Mucosa of stomach (tissue), 1 donor: ENCODE data around the gene MOSPD3.

Source experiments
- H3K27me3 ChIP-seq: one replicate; pipeline ENCODE4 v1.7.0; 2013; ENCODE audit warnings: mild to moderate bottlenecking, low read length; ENCODE audit not compliant: control insufficient read depth, insufficient read depth
- H3K36me3 ChIP-seq: one replicate; pipeline ENCODE4 v1.7.0; 2013; ENCODE audit warnings: low read length; ENCODE audit not compliant: control insufficient read depth, insufficient read depth
- H3K4me1 ChIP-seq: one replicate; pipeline ENCODE4 v1.7.0; 2013; ENCODE audit warnings: mild to moderate bottlenecking, low read length; ENCODE audit not compliant: control insufficient read depth, insufficient read depth
- H3K4me3 ChIP-seq: one replicate; pipeline ENCODE4 v1.7.0; 2013; ENCODE audit warnings: low read length
- H3K9ac ChIP-seq: one replicate; pipeline ENCODE4 v1.7.0; 2013; ENCODE audit warnings: mild to moderate bottlenecking, low read length, moderate library complexity
- H3K9me3 ChIP-seq: one replicate; pipeline ENCODE4 v1.7.0; 2013; ENCODE audit warnings: mild to moderate bottlenecking, low read length, moderate library complexity; ENCODE audit not compliant: control insufficient read depth
- donor health status: Pancreatic carcinoma.

Gene MOSPD3

GRCh38 chr7:100586266-100587025 lies 25.9 kb upstream of the MOSPD3 start, which contains the start of gene FBXO24:
FBXO24 (plus strand) TSS chr7:100586328; CDS start chr7:100586626, 298 bp downstream.
- H3K4me3 ChIP-seq, result peak within 1 kb of the TSS; percentile 66
- peak within 1 kb of the TSS; percentile 84 for H3K9ac ChIP-seq
- no peaks in the 10 kb centered on the region for H3K9me3 ChIP-seq
- H3K27me3 ChIP-seq, result peaks cover 16% of the 10 kb centered on the region
- peaks cover 39% of the 10 kb centered on the region for H3K4me1 ChIP-seq
- peaks cover 8% of the 10 kb centered on the region for H3K36me3 ChIP-seq

GRCh38 chr7:100588438-100588837 lies 23.9 kb upstream of the MOSPD3 start:
- no peaks in the 10 kb centered on the region for H3K9me3 ChIP-seq
- H3K9ac ChIP-seq, result no peak overlapping the region
- H3K27me3 ChIP-seq, result peaks cover 16% of the 10 kb centered on the region
- H3K36me3 ChIP-seq, result no peaks in the 10 kb centered on the region
- H3K4me1 ChIP-seq, result peaks cover 21% of the 10 kb centered on the region
- no peak overlapping the region for H3K4me3 ChIP-seq

GRCh38 chr7:100589341-100589947 lies 22.9 kb upstream of the MOSPD3 start:
- Histone ChIP-seq H3K9me3 (no peaks in the 10 kb centered on the region), H3K4me1 (peaks cover 11% of the 10 kb centered on the region), H3K27me3 (peaks cover 16% of the 10 kb centered on the region), H3K4me3 (no peak overlapping the region), H3K9ac (peak overlapping the region; percentile 39), H3K36me3 (no peaks in the 10 kb centered on the region)

GRCh38 chr7:100590077-100590737 lies 22.1 kb upstream of the MOSPD3 start:
- H3K4me3 ChIP-seq, result no peak overlapping the region
- no peaks in the 10 kb centered on the region for H3K36me3 ChIP-seq
- H3K9me3 ChIP-seq, result no peaks in the 10 kb centered on the region
- no peak overlapping the region for H3K9ac ChIP-seq
- peaks cover 3% of the 10 kb centered on the region for H3K4me1 ChIP-seq
- H3K27me3 ChIP-seq, result peaks cover 16% of the 10 kb centered on the region

DNA sequence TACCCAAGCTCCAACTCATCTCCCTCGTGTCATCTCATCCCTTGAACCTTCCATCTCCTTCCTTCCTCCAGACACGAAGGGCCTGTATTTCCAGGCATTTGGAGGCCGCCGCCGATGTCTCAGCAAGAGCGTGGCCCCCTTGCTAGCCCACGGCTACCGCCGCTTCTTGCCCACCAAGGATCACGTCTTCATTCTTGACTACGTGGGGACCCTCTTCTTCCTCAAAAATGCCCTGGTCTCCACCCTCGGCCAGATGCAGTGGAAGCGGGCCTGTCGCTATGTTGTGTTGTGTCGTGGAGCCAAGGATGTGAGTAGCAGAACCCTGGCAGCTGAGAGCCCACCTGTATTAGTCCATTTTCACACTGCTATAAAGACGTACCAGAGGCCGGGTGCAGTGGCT lies 20.7 kb upstream of the MOSPD3 start:
- peaks cover 16% of the 10 kb centered on the region for H3K27me3 ChIP-seq
- no peaks in the 10 kb centered on the region for H3K36me3 ChIP-seq
- H3K9me3 ChIP-seq, result no peaks in the 10 kb centered on the region
- H3K4me3 ChIP-seq, result no peak overlapping the region
- no peak overlapping the region for H3K9ac ChIP-seq
- H3K4me1 ChIP-seq, result peaks cover 3% of the 10 kb centered on the region

- Histone ChIP-seq H3K4me1 (no peaks in the 10 kb centered on the region), H3K36me3 (no peaks in the 10 kb centered on the region), H3K9me3 (no peaks in the 10 kb centered on the region), H3K27me3 (peaks cover 6% of the 10 kb centered on the region), H3K4me3 (no peak overlapping the region), H3K9ac (no peak overlapping the region)
Measured at GRCh38 chr7:100595188-100595587, 17.2 kb upstream of the MOSPD3 start.

GRCh38 chr7:100598425-100598824 lies 13.9 kb upstream of the MOSPD3 start:
- Histone ChIP-seq H3K9me3 (no peaks in the 10 kb centered on the region), H3K4me1 (peaks cover 4% of the 10 kb centered on the region), H3K9ac (no peak overlapping the region), H3K4me3 (no peak overlapping the region), H3K36me3 (no peaks in the 10 kb centered on the region), H3K27me3 (no peaks in the 10 kb centered on the region)

- no peaks in the 10 kb centered on the region for H3K9me3 ChIP-seq
- H3K36me3 ChIP-seq, result no peaks in the 10 kb centered on the region
- no peak overlapping the region for H3K4me3 ChIP-seq
- H3K27me3 ChIP-seq, result peaks cover 5% of the 10 kb centered on the region
- H3K4me1 ChIP-seq, result peaks cover 13% of the 10 kb centered on the region
- H3K9ac ChIP-seq, result no peak overlapping the region
Measured at GRCh38 chr7:100599911-100600729, 12.2 kb upstream of the MOSPD3 start.

GRCh38 chr7:100600730-100601038 lies 11.7 kb upstream of the MOSPD3 start:
- H3K4me3 ChIP-seq, result no peak overlapping the region
- H3K27me3 ChIP-seq, result peaks cover 10% of the 10 kb centered on the region

GRCh38 chr7:100602889-100603725 lies 9.2 kb upstream of the MOSPD3 start:
- Histone ChIP-seq H3K9me3 (no peaks in the 10 kb centered on the region), H3K4me3 (no peak overlapping the region), H3K9ac (no peak overlapping the region), H3K36me3 (no peaks in the 10 kb centered on the region), H3K27me3 (peaks cover 10% of the 10 kb centered on the region), H3K4me1 (peaks cover 17% of the 10 kb centered on the region)

More at GRCh38 chr7:100600730-100601038, 11.7 kb upstream of the MOSPD3 start:
- Histone ChIP-seq H3K9me3 (no peaks in the 10 kb centered on the region), H3K36me3 (no peaks in the 10 kb centered on the region), H3K4me1 (peaks cover 17% of the 10 kb centered on the region), H3K9ac (no peak overlapping the region)

- Histone ChIP-seq H3K4me3 (no peak overlapping the region), H3K36me3 (no peaks in the 10 kb centered on the region), H3K27me3 (peaks cover 10% of the 10 kb centered on the region), H3K9me3 (no peaks in the 10 kb centered on the region), H3K9ac (peak overlapping the region; percentile 28), H3K4me1 (peaks cover 17% of the 10 kb centered on the region)
Measured at GRCh38 chr7:100603726-100604027, 8.7 kb upstream of the MOSPD3 start.
